HG03139 (cell line): ENCODE measurements around the gene UGT1A10.

ENCODE experiments used
- ATAC-seq: cut with Tn5 transposase; IDR thresholded peaks from one replicate; pipeline ENCODE4 v1.9.1; 2021; ENCODE audit not compliant: unreplicated experiment

UGT1A10 gene

DNA sequence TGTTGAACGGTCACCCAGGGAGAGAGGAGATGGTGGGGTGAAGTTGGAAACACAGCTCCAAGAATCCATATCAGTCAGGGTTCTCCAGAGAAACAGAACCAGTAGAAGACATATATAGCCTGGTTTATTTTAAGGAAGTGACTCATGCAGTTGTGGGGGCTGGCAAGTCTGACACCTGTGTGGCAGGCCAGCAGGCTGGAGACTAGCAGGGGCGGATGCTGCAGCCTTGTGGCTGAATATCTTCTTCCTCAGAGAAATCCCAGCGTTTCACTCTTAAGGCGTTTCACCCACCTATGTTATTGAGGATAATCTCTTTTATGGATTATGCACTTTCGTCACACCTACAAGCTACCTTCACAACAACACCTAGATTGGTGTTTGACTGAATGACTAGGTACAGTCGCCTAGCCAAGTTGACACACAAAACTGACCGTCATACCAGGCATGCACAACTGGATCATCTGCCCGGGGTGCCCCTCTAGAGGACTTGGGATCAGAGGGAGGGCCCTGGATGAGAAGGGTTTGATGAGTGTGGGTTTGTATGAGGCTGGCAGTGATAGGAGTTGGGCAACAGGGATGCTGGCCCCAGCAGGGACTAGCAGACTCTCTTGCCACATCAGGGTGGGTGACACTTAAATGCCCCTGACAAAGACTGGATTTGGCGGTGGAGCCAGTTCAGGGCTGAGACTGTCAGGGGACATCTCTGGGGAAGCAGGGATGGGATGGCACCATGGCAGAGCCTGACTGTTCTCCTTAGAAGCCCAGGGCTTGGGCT lies 165.3 kb downstream of the UGT1A10 start:
- no peak for ATAC-seq

DNA sequence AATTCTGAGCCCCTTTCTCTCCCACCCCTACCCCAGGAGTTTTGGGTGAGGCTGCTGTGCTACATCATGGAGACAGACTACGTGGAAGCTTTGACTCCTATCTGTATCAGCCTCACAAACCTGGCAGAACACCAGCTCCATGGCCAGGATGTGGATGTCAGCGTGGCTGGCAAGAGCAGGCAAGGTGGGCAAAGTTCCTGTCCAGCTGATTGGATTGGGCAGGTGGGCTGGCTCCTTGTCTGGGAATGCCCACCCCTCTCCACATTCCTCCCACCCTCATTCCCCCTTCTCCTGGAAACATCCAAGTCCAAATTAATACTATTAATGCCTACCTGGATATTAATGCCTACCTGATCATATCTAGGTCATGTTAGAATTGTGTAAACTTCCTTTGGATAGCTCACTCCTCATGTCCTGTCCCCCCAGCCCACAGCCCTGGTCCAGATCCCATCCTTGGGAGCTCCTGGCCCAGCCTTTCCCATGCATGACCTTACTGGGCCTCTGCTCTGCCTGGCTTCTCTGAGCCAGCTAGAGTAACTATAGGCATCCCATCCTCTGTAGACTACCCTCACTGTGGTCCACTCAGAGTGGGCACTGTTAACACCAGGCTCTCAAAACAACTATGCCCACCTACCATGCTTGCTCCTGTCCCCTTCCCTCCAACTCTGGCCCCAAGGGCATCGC lies 166.0 kb downstream of the UGT1A10 start:
- no peak for ATAC-seq

- ATAC-seq: no peak
These were observed 167.2 kb downstream of the UGT1A10 start for GRCh38 chr2:233803292-233803911.

DNA sequence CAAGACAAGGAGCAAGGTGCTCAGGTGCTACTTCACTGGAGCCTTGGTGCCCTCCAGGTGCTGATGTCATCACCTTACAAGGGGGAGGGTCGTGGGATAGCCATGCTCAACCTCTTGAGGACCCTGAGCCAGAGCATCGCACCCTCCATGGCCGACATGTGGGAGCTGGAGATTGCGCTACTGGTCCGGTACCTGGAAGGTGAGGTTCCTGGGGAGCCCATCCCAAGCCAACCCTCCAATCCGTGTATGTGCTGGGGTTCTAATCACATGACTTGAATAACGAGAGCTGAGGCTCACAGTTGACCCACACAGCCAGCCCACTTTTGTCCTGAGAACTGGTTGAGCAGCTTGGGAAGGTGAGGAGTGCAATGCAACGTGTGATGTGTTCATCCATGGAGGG lies 167.7 kb downstream of the UGT1A10 start:
- ATAC-seq: no peak

GRCh38 chr2:233807215-233807865 lies 171.1 kb downstream of the UGT1A10 start:
- no peak for ATAC-seq

GRCh38 chr2:233807966-233808935 lies 172.0 kb downstream of the UGT1A10 start:
- ATAC-seq: no peak

DNA sequence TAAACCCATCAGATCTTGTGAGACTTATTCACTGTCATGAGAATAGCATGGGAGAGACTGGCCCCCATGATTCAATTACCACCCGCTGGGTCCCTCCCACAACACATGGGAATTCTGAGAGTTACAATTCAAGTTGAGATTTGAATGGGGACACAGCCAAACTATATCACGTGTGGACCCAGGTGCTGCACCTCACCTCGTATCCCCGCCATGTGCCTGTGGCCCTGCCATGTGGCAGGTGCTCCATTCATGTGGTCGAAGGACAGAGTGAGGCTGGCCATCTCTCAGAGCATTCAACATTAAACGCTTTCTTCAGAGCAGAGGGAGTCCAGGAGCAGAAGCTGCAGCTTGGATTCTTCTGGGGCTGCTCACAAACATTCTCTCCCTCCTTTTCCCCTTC lies 174.1 kb downstream of the UGT1A10 start:
- ATAC-seq: no peak

GRCh38 chr2:233811087-233811486 lies 174.8 kb downstream of the UGT1A10 start:
- ATAC-seq: no peak

GRCh38 chr2:233811732-233812131 lies 175.5 kb downstream of the UGT1A10 start:
- ATAC-seq: no peak

DNA sequence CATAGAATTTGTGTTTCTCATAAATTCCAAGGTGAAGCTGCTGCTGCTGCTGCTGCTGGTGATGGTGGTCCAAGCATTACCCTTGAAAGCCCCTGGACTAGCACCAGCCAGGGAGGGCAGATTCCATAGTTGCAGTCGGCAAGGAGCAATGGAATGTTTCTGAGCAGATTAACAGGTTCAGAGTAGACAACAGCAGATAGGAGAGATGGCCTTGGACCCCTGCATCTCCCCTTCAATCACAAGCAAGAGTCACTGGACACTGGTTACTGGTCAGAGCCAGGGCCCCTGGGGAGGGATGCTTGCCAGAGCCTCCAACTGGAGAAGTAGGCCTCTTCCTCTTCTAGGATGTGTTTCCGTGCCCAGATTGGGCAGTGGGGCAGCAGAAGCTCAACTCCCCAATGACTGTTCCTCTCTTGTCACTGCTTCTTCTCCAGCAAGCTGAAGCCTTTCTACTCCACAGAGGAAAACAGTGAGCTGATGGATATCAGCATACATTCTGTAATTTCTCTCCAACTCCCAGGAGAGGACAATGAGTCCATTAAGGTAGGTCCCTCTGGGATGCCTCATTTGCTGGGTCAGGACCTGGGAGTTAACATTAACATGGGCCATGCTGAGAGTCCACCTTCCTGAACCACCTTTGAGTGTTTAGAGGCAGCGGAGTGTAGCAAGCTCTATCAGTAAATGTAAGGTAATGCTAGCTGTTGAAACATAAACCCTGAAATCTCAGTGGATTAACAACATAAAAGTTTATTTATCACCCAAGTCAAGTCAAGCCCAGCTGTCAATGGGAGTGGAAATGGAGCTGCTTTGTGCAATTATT lies 177.2 kb downstream of the UGT1A10 start:
- ATAC-seq: no peak

DNA sequence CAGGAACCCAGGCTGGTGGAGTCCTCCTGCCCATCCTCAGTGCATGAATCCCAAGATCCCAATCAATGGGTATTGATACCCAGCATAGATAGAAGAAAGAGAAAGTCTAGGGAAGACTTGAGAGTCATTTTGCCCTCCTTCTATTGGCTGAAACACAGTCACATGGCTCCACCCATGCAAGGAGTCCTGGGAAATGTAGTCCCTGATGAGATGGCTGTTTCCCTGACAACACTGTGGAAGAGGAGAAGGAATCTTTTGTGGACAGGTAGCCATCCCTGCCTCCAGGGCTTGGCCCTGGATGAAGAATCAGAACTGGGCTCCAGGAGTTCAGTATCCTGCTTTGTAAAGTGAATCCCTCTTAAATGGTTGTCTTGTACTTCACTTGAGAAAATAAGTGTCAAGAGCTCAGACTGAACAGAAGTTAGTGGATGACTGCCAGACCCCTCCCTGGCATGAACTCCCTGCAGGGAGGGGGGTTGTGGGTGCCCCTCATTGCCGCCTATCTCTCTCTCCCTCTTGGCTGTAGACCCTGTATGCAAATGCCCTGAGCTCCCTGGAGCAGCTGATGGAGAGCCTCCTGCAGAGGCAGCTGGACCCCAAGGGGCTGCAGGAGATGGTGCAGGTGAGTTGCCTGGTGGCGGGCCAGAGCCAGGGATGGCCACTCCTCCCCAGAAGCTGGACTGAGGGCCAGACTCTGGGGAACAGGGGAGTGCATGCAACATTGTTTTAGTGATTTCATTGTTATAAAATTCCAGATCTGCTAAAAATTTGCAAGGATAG lies 178.0 kb downstream of the UGT1A10 start:
- no peak for ATAC-seq

- ATAC-seq: no peak
These were observed 179.6 kb downstream of the UGT1A10 start for GRCh38 chr2:233815861-233816260.

- ATAC-seq: no peak
These were observed 180.1 kb downstream of the UGT1A10 start for GRCh38 chr2:233816334-233816733.

DNA sequence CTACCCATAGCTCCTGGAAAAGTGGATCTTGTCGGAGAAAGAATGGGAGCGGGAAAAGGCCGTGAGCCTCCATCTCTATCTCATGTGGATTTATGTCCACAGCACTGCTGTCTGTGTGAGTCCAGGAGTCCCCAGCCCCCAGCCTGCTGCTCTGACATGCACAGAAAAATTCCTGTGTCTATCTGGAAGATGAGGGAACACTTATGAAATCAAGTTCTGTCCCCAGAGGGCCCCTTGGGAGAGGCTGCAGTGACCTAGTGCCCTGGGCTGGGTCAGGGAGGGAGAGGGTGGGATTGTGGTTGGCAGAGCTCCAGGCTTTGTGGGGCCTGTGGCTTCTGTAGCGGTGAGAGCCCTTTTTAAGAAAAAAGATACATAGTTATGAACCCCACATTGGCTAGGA lies 180.5 kb downstream of the UGT1A10 start:
- no peak for ATAC-seq

GRCh38 chr2:233817361-233817911 lies 181.2 kb downstream of the UGT1A10 start:
- ATAC-seq: no peak

DNA sequence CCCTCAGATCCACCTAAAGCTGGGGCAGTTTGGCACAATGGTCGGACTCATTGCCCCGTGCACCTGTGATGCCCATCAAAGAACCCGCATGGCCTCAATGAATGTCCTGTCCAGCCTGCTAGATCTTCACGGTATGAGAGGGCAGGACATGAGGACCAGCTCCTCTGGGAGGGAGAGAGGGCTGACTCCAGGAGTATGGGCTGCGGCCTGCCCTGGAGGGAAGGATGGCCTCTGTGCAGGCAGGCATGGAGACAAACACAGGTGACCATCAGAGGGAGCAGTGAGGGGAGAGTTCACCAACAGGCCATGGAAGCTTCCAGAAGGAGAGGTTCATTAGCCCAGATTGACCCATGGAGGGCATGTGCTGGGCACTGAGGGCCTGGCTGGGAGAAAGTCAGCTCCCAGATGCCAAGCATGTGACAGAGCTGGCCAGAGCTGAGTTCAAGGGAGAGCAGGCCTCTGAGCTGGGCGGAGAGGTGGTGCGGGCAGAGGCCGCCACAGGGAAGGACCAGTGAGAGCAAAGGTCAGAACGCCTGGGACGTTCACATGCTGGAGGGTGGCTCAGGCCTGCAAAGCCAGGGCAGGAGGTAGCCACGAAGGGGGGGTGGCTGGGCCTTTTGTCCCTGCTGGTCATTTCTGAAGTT lies 181.9 kb downstream of the UGT1A10 start:
- no peak for ATAC-seq

- ATAC-seq: no peak
These were observed 182.7 kb downstream of the UGT1A10 start for GRCh38 chr2:233818639-233819621.
